Activated CD4-positive, CD25-positive, alpha-beta regulatory T cell treated with anti-CD3 and anti-CD28 coated beads, Interleukin-2, amount 50 U/mL, for 24 hours (primary cell): ENCODE measurements around the gene NRXN2.

Experiments
- ATAC-seq, 2 donors: fragments of 150-1000 bp; cut with Tn5 transposase; one replicate each; pipeline ENCODE4 v1.10.0; 2021; ENCODE audit warnings: mild to moderate bottlenecking in 1 of 2, moderate library complexity in 1 of 2

NRXN2 gene

DNA sequence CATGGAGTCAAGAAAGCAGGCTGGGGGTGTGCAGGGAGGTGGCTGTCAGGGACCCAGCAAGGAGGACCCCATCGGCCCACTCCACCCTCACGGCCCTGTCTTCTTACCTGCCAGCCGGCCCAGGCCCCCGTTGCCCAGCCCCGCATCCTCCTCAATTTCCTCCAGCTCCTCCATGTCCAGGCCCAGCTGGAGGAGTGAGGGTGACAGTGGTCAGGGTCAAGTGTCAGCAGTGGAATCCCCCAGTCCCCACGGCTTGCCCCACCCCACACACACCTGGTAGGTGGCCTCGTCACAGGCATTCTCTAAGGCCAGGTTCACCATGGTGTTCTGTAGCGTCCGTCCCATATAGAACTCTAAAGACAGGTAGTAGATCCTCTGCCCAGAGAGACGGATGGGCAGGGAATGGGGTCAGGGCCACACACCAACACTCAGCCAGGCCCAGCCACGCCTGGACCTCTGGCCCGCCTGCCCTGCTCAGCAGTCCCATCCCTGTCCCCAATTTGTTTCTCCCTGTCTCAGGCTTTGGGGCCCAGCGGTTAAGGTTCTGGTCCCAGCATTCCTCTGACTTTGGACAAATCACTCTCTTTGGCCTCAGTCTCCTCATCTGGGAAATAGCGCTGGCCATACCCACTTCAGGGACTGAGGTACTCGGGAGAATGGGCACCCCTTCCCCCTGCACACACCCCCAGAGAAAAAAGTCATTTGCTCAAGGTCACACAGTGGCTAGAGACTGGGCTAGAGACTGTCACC is 35.5 kb upstream of the NRXN2 start:
- ATAC-seq, result no peak

DNA sequence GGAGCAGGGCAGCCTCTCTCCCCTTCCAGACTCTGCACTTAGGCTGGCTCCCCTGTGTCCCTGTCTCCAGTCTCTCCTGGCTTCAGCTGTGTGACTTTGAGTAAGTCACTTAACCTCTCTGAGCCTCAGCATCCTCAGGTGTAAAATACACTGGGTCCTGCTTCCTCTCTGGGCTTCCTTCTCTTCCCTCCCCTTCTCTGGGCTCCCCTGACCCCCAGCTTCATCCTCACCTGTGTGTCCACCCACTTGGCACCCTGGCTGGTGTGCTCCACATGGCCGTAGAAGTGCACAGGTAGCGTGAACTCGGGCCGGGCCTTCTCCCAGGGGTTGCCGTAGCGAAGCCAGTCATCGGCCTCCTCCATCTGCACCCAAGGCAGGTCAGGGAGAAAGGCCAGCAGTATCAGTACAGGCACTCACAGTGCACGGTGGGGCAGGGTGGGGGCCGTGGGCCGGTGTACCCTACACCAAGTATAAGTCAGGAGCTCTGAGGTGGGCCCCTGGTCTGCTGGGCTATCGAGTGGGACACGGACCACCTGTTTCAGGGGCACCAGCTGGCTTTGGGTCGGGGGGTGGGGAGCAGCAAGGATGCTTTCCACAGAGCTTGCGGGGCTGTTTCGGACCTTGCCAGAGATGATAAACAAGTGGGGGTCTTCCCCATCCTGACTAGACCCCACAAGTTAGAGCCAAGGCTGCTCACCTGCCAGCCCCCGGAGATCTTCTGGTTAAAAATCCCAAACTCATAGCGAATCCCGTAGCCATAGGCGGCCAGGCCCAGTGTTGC is 34.7 kb upstream of the NRXN2 start:
- ATAC-seq, result no peak

DNA sequence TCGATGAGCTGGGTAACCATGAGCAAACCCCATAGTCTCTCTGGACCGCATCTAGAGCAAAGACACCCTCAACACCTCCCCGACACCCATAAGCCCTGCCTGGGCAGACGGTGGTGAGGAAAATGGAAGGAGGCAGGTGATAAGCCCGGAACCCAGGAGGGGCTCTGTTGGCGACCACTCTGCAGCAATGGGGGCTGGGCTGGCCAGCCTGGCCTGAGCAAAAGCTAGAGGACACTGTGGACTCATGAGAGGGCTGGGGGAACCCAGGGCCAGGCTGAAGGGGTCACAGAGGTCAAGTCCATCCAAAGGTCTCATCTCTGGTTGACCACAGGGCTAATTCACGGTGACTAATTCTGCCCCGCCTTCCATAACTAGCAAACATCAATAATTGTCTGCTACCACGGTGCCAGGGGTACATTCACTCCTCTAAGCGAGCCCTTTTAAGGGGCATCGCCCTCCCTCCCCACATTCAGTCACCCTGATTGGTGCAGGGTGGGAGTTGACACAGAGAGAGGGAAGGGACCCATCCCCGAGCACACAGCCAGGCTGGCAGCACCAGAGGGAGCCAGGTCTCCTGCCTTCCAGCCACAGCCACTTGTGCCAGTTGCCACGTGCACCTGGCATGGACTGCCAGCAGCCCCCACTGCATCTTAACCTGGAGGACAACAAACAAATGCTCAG is 32.8 kb upstream of the NRXN2 start:
- ATAC-seq, result no peak

DNA sequence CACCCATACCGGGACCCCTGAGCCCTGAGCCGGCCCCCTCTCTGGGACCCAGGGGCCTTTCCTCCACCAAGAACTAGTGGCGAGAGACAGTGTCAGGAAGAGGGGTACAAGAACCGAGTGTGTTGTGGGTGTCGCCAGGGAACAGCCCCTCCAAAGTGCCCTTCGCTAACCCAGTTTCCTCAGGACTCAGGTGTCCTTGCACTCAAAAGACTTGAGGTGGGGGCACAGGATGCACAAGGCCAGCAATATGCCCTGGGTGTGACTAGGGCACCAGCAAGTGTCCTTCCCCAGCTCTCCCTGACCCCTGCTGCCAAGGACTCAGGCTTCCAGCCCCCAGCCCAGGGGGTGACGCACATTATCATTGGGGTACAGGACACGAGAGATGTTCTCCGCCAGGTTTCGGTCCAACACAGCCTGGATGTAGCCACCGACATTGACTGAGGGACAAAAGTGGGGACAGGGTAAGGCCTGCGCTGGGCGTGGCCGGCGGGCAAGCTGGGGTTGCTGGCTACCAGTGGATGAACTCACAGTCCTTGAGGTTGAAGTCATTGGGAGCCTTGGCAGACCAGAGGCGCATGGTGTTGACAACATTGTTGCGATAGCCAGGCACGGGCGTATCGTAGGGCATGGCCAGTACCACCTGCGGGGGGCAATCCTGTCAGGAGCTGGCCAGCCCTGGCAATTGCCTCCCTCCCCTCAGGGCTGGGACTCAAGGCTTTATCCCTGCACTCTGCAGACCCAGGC is 32.1 kb upstream of the NRXN2 start:
- ATAC-seq, result no peak

DNA sequence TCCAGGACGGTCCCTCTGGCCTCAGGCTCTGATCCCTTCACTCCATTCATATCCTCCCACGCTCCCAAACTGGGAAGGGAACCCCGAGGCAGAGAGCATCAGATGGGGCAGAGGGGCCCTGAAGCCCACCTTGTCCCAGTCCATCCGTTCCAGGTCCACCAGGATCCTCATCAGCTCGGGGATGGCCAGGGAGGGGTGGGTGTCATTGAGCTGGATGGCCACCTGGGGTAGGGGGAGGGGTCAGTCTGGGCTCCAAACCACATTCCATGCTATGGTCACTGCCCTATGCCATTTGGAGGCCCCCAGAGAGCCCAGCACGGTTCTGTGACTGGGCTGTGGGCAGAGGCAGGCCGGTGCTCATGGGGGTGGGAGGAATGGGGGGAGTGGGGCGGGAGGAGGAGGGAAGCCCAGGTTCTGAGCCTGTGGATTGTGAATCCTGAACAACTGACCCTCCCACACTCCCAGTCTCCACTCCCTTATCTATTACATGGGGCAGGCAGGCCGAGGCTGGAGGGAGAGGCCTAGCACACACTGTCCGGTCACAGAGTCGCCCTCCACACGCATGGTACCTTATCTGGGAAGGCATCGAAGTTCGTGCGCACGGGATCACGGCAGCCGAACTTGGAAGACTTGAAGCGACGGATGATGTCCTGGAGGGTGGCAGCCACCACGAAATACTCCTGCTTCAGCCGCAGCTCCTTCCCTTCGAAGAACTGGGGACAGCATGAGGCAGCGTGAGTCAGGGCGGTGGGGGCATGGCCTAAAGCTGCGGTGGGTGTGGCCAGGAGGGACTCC is 31.3 kb upstream of the NRXN2 start:
- ATAC-seq, result no peak

DNA sequence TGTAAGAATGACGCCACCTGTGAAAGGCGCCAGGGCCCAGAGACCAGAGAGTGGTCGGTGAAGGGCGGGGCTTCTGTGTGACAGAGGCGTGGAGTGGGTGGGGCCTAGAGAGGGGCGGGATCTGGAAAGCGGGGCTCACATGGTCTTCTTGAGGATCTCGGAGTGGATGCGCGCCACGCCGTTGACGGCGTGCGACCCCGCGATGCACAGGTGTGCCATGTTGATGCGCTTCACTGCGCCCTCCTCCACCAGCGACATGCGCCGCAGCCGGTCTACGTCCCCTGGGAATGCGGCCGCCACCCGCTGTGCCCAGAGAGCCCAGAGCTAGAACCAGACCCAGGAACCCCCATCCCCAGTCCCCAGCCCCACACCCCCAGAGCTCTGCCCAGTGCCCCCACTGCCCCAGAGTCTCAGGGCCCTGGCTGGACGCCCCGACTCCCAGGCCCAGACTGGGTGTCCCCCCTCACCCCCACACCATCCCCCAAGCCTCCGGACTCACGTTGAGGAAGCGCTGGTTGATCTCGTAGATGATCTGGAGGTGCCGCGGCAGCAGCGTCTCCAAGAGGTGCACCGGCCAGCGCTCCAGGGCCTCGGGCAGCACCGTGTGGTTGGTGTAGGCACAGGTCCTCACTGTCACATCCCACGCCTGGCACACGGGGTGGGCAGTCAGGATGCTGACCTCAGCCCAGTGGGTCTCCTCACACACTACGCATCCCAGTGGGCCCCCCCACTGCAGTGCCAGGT is 30.6 kb upstream of the NRXN2 start:
- no peak for ATAC-seq

DNA sequence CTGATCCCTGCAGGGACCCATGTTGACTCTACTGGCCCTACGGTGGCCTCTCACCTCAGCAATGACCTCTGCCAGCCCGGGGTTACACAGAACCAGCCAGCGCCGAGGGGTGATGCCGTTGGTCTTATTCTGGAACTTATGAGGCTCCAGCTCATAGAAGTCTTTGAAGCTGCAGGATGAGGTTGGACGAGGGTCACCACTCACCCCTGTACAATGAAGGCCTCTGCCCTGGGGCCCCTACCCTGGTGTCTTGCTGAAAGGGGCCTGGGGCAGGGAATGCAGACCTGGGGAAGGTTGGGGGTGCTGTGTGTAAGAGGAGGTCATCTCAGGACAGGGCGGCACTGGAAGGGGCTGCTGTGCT is 30.0 kb upstream of the NRXN2 start:
- ATAC-seq, result no peak

DNA sequence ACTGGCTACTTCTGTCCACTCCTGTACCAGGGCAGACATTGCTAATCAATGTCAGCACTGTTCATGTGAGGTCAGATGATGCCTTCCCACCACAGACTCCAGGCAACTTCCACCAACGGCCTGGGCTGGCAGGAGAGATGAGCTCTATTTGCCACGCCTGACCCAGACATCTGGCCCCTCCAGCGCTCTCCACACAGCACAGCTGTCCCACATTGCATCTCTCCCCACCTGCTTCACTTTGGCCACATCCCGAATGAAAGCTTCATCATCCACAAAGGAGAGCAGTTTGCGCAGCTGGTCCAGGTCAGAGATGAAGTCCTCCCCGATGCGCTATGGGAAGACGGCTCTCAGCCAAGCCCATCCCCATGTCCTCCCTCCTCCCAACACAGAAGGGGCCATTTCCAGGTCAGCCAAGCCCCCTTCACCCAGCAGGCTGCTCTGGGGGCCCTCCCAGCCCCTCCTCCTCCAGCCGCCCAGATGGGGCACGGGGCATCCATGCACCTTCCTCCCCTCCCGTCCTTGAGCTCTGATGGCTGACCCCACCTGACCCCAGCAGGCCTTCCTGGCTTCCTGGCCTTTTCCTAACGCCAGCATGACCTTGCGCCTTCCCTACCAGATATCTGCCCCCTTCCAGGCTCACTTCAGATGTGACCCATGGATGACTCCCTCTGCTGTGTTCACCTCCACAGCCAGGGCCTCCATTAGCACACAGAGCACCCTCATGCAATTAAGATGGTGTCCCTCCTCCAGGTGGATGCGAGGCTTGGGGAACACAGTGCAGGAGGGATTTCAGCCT is 29.4 kb upstream of the NRXN2 start:
- no peak for ATAC-seq

DNA sequence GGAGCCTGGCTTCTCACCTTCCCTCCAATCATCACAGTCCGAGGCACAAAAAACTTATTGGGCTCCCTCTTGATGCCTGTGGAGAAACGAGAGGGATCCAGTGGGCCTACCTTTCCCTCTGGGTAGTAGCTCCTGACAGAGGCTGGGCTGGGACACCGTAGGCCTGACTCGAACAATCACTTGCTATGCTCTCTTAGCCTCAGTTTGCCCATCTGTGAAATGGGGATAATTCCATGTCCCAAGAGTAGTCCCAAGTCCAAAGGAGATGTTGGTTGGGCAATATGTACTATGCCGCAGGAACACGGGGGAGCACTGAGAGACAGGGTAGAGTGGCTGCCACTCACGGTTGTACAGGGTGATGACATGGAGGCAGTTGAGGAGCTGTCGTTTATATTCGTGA is 28.6 kb upstream of the NRXN2 start:
- ATAC-seq, result no peak

DNA sequence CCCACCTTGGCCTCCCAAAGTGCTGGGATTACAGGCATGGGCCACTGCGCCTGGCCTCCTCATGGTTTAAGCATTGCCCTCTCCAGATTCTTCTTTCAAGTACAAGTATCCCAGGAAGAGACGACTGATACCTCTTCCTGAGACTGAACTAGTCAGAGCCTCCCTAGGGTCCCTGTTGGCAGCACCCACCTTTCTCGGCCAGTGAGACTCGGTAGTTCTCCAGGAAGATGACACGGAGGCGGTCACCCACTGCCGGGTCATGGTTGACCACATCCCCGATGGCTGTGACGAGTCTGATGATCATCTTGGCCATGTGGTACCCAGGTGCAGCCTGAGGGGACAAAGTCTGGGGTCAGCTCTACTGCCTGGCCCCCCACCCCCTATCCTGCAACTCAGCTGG is 28.1 kb upstream of the NRXN2 start:
- no peak for ATAC-seq

DNA sequence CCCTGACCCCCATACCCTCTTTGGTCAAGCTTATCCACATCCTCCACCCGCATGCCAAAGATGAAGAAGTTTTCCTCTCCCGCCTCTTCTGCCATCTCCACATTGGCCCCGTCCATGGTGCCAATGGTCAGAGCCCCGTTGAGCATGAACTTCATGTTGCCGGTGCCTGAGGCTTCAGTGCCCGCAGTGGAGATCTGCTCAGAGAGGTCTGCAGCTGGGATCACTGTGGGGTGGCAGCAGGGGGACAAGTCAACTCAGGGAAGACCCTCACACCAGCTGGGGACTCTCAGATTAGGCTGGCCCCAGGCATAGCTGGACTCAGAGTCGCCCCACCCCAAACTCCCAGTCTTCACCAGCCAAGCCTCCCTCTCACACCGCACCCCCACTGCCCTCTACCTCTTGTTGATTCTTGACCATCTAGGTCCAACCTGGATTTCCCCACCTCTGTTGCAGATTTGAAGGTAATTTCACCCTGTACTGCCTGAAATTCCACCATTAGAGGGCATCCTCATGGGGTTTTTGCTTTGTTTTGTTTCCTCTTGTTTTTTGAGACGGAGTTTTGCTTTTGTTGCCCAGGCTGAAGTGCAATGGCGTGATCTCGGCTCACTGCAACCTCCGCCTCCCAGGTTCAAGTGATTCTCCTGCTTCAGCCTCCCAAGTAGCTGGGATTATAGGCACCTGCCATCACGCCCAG is 27.5 kb upstream of the NRXN2 start:
- ATAC-seq, result no peak

DNA sequence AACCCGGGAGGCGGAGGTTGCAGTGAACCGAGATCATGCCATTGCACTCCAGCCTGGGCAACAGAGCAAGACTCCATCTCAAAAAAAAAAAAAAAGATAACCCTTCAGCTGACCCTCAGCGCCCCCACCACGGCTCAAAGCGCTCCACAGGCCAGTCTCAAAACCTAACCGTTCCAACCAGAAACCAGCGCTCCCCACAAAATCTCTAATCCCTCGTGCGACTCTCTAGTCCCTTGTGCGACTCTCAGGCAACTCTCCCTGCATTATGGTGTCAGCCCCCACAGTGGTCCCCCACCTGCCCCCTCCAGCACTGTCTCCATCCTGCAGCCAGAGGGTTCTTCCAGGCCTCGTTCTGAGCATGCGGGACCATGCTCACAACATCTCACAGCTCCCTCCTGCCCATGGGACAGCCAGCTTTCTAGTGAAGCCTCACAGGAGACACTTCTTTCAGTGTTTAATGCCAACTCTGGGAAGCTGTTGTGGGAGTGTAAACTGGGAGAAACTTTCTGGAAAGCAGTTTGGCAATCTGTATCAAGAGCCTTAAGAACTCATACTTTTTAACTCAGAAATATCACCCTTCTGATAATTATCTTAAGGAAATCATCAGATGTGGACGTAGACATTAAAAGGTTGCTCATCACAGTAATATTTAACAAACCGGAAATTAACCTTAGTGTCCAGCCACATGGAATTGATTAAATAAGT is 25.1 kb upstream of the NRXN2 start:
- ATAC-seq, result no peak

DNA sequence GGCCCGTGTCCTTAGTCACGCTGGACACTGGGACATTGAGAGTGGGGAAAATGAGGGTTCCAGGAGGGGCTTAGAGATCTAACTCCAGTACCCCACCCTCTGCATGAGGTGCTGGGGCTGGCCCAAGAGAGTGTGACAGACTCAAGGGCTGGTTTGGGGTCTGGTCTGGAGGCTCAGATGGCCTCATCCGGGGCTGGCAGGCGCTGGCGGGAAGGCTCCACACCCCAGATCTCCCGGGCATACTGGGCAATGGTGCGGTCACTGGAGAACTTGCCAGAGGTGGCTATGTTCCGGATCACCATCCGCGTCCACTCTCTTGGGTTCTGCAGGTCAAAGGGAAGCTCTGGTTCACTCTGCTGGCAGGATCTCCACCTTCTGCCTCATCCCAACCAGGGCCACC is 23.5 kb upstream of the NRXN2 start:
- no peak for ATAC-seq

DNA sequence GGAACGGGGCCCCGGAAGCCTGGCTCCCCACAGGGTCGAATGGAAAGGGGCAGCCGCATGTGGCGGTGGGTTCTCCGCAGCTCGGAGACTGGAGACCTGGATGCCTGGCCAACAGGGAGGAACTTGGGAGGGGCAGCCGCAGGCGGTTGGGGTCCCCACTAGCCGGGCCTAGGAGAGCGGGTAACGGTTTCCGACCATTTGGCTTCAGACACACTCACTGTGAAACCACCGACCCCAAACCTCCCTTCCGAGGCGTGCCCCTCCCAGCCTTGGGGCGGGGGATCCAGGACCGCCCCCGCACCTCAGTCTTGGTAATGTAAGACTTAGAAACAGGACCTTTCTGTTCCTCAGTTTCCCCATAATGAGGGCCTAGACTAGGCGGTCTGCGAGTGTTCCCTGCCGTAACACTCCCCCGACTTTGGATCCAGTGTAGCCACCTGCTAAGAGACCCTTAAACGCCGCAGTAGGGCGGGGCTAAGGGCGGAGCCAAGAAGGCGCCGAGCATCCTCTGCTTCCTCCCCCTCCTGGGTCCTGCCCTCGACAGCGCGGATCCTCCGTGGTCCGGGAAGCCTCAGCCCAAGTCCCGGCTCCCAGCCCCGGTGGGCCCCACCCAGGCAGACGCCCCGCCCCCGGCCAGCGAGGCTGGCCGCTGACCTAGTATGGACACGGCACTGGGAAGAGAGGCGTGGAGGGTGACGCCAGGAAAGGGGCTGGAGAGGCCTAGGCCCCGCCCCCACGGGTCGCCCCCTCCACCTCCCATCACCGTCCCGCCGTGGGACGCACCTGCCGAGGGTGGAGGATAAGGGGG is 22.7 kb upstream of the NRXN2 start:
- ATAC-seq, result peak; percentile 17 to 28

DNA sequence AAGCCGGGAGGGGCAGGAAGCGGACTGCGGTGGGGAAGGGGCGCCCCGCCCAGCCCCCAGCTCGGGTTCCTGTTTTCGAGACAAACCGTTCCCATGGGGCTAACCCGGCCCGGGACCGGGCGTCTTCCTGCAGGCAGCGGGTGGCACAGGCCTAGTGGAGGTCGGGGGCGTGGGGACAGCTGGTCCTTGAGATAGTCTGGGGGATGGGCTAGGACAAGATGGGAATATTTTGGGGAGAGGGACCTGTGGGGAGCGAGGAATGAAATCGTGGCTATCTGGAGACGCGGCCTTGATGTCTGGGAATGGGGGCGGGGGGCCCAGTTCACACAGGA is 22.2 kb upstream of the NRXN2 start:
- peak in 1 of 2 donors; percentile 4 for ATAC-seq

DNA sequence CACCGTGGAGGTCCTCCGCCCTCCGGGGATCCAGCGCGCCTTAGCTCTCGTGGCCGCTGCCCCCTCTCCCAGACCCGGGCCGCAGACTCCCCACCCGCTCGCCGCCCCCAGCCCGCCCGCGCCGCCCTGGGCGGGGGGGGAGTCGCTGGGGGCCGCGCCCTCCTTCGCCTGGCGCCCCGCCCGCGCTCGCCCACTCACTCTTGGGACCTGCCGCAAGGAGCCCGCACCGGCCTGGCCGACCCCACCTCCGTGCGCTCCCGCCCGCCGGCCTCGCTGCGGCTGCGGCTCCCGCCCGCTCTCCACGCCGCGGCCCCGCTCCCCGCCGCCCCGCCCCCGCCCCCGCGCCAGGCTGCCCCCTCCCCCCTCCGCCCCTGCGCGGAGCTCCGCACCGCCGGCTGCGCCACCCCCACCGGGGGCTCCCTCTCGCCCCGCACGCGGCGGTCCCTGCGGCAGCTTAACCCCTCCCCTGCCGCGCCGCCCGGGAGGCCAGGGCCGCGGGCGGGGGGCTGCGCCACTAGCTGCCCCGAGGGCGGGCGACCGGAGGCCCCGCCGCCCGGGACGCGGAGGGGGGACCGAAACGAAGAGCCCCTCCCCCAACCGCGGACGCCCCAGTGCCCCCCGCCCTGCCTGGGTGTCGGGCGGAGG is 21.7 kb upstream of the NRXN2 start:
- no peak for ATAC-seq

DNA sequence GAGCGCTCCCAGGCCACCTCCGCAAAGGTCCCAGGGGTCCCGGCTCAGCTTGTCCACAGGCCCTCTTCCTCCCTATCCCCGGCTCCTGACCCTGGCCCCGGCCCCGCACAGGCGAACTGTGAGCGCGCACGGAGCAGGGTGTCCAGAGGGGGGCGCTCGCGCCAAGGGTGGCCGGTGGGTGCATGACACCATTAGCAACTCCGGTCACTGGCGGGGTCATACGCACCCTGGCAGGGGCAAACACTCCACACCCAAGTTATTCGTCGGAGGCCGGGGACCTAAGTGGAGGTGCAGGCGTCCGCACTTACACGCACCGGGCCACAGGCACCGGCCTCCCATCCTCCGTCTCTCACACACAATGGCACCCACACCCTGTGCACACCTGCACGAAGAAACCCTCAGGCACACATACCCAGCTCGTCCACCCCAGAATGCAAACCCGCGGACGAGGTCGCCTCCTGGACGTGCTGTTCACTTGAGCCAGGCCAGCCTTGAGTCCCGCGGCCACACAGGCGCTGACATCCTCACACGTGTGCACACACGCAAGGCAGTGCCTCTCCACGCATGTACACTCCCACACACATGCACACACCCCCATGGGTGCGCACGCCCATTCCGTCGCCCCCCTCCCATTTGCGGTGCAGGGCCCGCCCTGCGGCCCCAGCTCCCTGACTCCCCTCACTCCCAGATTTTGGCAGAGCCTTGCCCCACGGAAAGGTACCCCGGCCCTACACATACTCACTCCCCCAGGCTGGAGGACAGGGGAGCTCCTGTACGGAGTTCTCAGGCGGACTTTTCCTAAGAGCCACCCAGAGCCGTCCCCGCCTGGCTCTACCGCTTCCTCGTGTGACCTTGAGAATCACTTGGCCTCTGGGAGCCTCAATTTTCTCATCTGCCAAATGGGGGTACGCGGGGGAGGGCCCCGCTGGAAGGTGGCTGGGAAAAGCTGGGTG is 20.9 kb upstream of the NRXN2 start, which contains the start of gene RASGRP2:
TSS of gene RASGRP2 (minus strand) at position 552 of the 953 bp plus-strand sequence. CDS start 1,276 bp downstream, outside the sequence.
- ATAC-seq, result peak; percentile 44 to 48
